OCI-LY1 (cell line): ENCODE measurements around the gene FRMD4A.

ENCODE experiments used
- H2AFZ ChIP-seq: fragments of 200-600 bp; sonication (generic), shearing (Covaris generic); 2 replicates; pipeline ENCODE4 v1.6.0; 2014; ENCODE audit warnings: antibody characterized with exemption, mild to moderate bottlenecking, low read length
- H3F3A ChIP-seq: fragments of 200-600 bp; sonication (generic), shearing (Covaris generic); 2 replicates; pipeline ENCODE4 v1.6.0; 2014; ENCODE audit warnings: mild to moderate bottlenecking, antibody characterized with exemption, low read length, moderate library complexity; ENCODE audit not compliant: insufficient read depth
- H3K27ac ChIP-seq: fragments of 200-600 bp; sonication (generic); 2 replicates; pipeline ENCODE4 v1.5.1; 2014; ENCODE audit warnings: low read length, mixed run types, mild to moderate bottlenecking, low read depth; ENCODE audit not compliant: poor library complexity, severe bottlenecking
- H3K27me3 ChIP-seq: fragments of 200-600 bp; sonication (generic); 2 replicates; pipeline ENCODE4 v1.6.0; 2014; ENCODE audit warnings: antibody characterized with exemption, mild to moderate bottlenecking, low read length, moderate library complexity; ENCODE audit not compliant: insufficient read depth
- H3K36me3 ChIP-seq: fragments of 200-600 bp; sonication (generic); 2 replicates; pipeline ENCODE4 v1.6.1; 2014; ENCODE audit warnings: mild to moderate bottlenecking, antibody characterized with exemption, low read length, moderate library complexity, mixed read lengths; ENCODE audit not compliant: insufficient read depth
- H3K4me1 ChIP-seq: fragments of 200-600 bp; sonication (generic); 2 replicates; pipeline ENCODE4 v1.5.1; 2014; ENCODE audit warnings: mild to moderate bottlenecking, low read length, moderate library complexity; ENCODE audit not compliant: insufficient read depth, severe bottlenecking
- H3K4me2 ChIP-seq: fragments of 200-600 bp; sonication (generic), shearing (Covaris generic); 2 replicates; pipeline ENCODE4 v1.6.1; 2014; ENCODE audit warnings: low read length
- H3K4me3 ChIP-seq: fragments of 200-600 bp; sonication (generic); 2 replicates; pipeline ENCODE4 v1.5.1; 2014; ENCODE audit warnings: low read length, low read depth, mild to moderate bottlenecking, mixed read lengths; ENCODE audit not compliant: poor library complexity, severe bottlenecking
- H3K79me2 ChIP-seq: fragments of 200-600 bp; shearing (Covaris generic); 2 replicates; pipeline ENCODE4 v1.6.1; 2016; ENCODE audit warnings: mixed run types, low read length, mixed read lengths; ENCODE audit not compliant: insufficient read depth
- H3K9ac ChIP-seq: fragments of 200-600 bp; sonication (generic), shearing (Covaris generic); 2 replicates; pipeline ENCODE4 v1.6.1; 2014; ENCODE audit warnings: mild to moderate bottlenecking, low read length, mixed read lengths
- H3K9me2 ChIP-seq: fragments of 200-600 bp; sonication (generic), shearing (Covaris generic); 2 replicates; pipeline ENCODE4 v1.6.1; 2014; ENCODE audit warnings: low read depth, mild to moderate bottlenecking, low read length, mixed read lengths
- H3K9me3 ChIP-seq: fragments of 200-600 bp; shearing (Covaris generic); 2 replicates; pipeline ENCODE4 v1.6.1; 2014; ENCODE audit warnings: low read length, mixed read lengths
- H4K20me1 ChIP-seq: fragments of 200-600 bp; sonication (generic), shearing (Covaris generic); 2 replicates; pipeline ENCODE4 v1.6.0; 2016; ENCODE audit warnings: mild to moderate bottlenecking, low read length; ENCODE audit not compliant: insufficient read depth
- EZH2 ChIP-seq: fragments of 200-600 bp; sonication (generic), shearing (Covaris generic); IDR thresholded peaks from 2 replicates; pipeline ENCODE4 v1.8.0; 2017; ENCODE audit warnings: borderline replicate concordance, mixed run types, mild to moderate bottlenecking, antibody characterized with exemption, low read length, moderate library complexity, mixed read lengths
- TF ChIP-seq, protein P1 (sequence below): fragments of 200-600 bp; sonication (generic), shearing (Covaris generic); IDR thresholded peaks from 2 replicates; pipeline ENCODE4 v1.5.1; 2017; ENCODE audit warnings: mild to moderate bottlenecking, antibody characterized with exemption, low read length, moderate library complexity, mixed read lengths

The FRMD4A gene

DNA sequence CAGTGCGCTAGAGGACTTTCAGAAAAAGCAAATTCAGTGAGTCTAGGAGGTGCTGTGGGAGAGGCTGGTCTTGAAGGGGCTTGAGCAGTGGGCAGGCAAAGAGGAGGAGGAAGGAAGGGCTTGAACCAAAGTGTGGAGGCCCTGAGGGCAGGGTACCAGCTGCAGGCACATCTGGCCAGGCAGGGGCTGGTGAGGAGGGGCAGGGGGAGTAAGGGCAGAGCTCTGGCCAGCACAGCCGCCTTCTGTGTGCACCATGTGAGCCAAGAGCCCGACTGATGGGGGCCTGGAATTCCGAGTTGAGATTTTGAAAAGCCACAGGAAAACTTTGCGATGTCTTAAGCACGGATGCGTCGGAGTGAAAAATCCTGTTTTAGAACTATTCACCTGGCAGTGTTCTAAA is 669.5 kb downstream of the FRMD4A start:
- no peaks in the 10 kb centered on the region for H3K36me3 ChIP-seq
- no peak overlapping the region for H2AFZ ChIP-seq
- no peaks in the 10 kb centered on the region for H4K20me1 ChIP-seq
- H3K9me3 ChIP-seq, result no peaks in the 10 kb centered on the region
- no peak overlapping the region for H3K4me3 ChIP-seq
- H3K79me2 ChIP-seq, result no peaks in the 10 kb centered on the region
- H3K4me1 ChIP-seq, result no peaks in the 10 kb centered on the region
- H3K27me3 ChIP-seq, result no peaks in the 10 kb centered on the region; the same call in 1 of the 2 replicates
- no peak overlapping the region for H3K9ac ChIP-seq
- no peaks in the 10 kb centered on the region for H3F3A ChIP-seq
- H3K27ac ChIP-seq, result no peak overlapping the region
- H3K4me2 ChIP-seq, result no peak overlapping the region
- TF ChIP-seq EZH2, result no peak
- TF ChIP-seq, protein P1, sequence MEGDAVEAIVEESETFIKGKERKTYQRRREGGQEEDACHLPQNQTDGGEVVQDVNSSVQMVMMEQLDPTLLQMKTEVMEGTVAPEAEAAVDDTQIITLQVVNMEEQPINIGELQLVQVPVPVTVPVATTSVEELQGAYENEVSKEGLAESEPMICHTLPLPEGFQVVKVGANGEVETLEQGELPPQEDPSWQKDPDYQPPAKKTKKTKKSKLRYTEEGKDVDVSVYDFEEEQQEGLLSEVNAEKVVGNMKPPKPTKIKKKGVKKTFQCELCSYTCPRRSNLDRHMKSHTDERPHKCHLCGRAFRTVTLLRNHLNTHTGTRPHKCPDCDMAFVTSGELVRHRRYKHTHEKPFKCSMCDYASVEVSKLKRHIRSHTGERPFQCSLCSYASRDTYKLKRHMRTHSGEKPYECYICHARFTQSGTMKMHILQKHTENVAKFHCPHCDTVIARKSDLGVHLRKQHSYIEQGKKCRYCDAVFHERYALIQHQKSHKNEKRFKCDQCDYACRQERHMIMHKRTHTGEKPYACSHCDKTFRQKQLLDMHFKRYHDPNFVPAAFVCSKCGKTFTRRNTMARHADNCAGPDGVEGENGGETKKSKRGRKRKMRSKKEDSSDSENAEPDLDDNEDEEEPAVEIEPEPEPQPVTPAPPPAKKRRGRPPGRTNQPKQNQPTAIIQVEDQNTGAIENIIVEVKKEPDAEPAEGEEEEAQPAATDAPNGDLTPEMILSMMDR, result no peak
- H3K9me2 ChIP-seq, result no peaks in the 10 kb centered on the region

DNA sequence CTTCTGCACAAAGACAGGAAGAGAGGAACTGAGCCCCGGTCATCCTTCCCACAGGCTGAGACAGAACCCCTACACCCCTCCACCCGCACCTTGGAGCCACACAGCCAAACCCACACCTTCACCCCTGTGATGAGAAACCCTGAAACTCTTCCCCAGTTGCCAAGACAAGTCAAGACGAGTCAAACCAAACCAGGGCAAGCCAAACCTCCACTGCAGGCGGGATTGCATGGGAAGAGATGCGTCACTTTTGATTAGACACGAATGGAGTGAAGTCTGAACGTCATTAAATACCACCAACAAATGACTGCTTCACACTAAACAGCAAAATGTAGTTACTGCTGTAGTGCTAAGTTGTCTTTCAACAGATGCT is 670.2 kb downstream of the FRMD4A start:
- Histone ChIP-seq H3K79me2 (no peaks in the 10 kb centered on the region), H3K4me1 (no peaks in the 10 kb centered on the region), H3K4me2 (no peak overlapping the region), H2AFZ (no peak overlapping the region), H3K9me2 (no peaks in the 10 kb centered on the region), H4K20me1 (no peaks in the 10 kb centered on the region), H3F3A (no peaks in the 10 kb centered on the region), H3K9me3 (no peaks in the 10 kb centered on the region), H3K27ac (no peak overlapping the region), H3K27me3 (no peaks in the 10 kb centered on the region; the same call in 1 of the 2 replicates), H3K4me3 (no peak overlapping the region), H3K9ac (no peak overlapping the region), H3K36me3 (no peaks in the 10 kb centered on the region)
- TF ChIP-seq, protein P1, result no peak
- no peak for TF ChIP-seq EZH2

GRCh38 chr10:13659887-13660550 is 670.7 kb downstream of the FRMD4A start:
- Histone ChIP-seq H3F3A (no peaks in the 10 kb centered on the region), H3K27ac (no peak overlapping the region), H4K20me1 (no peaks in the 10 kb centered on the region), H3K9me2 (no peaks in the 10 kb centered on the region), H3K4me3 (no peak overlapping the region), H2AFZ (no peak overlapping the region), H3K27me3 (no peaks in the 10 kb centered on the region; the same call in 1 of the 2 replicates), H3K9me3 (no peaks in the 10 kb centered on the region), H3K36me3 (no peaks in the 10 kb centered on the region), H3K9ac (no peak overlapping the region), H3K4me2 (no peak overlapping the region), H3K4me1 (no peaks in the 10 kb centered on the region), H3K79me2 (no peaks in the 10 kb centered on the region)
- no peak for TF ChIP-seq EZH2
- TF ChIP-seq, protein P1, result peak; percentile 93
